NB4 (cell line): Measurements from ENCODE around the gene VANGL2.

Experiments used
- MYC ChIP-seq: IDR thresholded peaks from 2 replicates; pipeline ENCODE4 v1.6.1; 2011; ENCODE audit warnings: low read depth, low read length
- POLR2A ChIP-seq: IDR thresholded peaks from 2 replicates; pipeline ENCODE4 v1.6.1; 2011; ENCODE audit warnings: mild to moderate bottlenecking; ENCODE audit not compliant: insufficient read length; ENCODE audit errors: extremely low read depth
- TF ChIP-seq, protein P1 (sequence below): IDR thresholded peaks from 2 replicates; pipeline ENCODE4 v1.6.1; 2011; ENCODE audit warnings: low read depth, low read length
- TF ChIP-seq, protein P2 (sequence below): IDR thresholded peaks from one replicate; pipeline ENCODE4 v1.5.1; 2012; ENCODE audit warnings: low read depth, low read length

DNA sequence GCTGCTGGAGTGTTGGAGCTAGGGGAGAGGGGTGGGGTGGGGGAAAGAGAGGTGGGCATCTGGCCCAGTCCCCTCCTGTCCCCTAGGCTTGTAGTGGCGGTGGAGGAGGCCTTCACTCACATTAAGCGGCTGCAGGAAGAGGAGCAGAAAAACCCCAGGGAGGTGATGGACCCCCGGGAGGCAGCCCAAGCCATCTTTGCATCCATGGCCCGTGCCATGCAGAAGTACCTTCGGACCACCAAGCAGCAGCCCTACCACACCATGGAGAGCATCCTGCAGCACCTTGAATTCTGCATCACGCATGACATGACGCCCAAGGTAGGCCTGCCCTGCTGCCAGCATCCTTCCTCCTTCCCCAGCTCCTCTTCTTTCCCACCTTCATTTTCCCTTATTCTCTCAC, 23.6 kb downstream of the VANGL2 start:
- TF ChIP-seq, protein P1, sequence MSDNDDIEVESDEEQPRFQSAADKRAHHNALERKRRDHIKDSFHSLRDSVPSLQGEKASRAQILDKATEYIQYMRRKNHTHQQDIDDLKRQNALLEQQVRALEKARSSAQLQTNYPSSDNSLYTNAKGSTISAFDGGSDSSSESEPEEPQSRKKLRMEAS, result no peak
- TF ChIP-seq, protein P2, sequence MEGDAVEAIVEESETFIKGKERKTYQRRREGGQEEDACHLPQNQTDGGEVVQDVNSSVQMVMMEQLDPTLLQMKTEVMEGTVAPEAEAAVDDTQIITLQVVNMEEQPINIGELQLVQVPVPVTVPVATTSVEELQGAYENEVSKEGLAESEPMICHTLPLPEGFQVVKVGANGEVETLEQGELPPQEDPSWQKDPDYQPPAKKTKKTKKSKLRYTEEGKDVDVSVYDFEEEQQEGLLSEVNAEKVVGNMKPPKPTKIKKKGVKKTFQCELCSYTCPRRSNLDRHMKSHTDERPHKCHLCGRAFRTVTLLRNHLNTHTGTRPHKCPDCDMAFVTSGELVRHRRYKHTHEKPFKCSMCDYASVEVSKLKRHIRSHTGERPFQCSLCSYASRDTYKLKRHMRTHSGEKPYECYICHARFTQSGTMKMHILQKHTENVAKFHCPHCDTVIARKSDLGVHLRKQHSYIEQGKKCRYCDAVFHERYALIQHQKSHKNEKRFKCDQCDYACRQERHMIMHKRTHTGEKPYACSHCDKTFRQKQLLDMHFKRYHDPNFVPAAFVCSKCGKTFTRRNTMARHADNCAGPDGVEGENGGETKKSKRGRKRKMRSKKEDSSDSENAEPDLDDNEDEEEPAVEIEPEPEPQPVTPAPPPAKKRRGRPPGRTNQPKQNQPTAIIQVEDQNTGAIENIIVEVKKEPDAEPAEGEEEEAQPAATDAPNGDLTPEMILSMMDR, result no peak
- TF ChIP-seq MYC, result no peak
- TF ChIP-seq POLR2A, result no peak
